Iris pigment epithelial cell (primary cell): ENCODE measurements around the gene S100Z.
"Not testable (repeated sequence)": the region's sequence is repeated elsewhere in the genome, so short reads cannot be mapped to it uniquely, and the experiment has no call there.

Experiments used
- DNase-seq: peaks from one replicate; pipeline ENCODE4 v3.0.0-alpha.2; 2011; ENCODE audit warnings: low read depth

S100Z gene

DNA sequence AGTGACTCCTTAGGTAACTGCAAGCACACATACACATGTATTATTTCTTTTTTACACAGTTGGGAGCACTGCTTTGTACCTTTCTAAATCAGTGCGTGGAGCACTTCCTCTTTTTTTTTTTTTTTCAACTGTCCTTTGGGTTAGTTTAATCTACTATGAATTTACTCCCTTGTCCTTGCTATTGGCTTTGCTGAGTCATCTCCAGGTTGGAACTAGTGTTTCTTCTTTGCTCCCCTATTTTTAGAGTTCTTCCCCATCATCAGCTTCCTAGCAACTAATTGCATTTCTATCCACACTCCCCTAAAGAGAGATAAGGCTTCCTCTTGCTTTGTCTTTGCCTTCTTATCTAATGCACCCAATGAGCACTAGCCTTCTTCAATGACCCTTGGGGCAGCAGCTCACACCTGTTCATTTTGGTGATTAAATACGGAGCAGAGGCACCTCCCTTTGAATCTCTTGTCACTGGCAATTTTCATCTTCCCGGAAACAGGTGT is 24.3 kb downstream of the S100Z start:
- no peak for DNase-seq

DNA sequence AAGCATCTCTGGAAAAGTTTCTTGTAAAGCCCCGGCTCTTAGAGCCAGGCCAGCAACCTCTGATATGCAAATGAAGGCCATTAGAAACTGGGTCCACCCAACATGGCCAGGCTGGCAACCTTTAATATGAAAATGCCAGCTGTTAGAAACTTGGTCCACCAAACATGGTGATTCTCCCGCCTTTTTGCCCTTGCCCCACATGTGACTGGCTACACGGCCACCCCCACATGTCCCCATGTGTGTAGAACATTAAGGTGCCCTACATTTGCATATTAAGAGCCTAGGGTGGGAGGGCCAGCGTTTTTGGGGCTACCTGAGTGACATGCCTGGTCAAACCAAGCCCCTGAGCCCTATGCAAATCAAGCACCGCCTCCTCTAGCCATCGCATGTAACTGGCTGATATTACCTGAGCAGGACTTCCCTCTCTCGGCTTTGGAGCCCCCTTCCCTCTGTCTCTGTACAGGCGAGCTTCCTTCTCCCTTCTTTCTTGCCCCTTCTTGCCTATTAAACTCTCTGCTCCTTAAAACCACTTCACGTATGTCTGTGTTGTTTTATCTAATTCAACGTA is 39.0 kb downstream of the S100Z start:
- DNase-seq, result no peak

DNA sequence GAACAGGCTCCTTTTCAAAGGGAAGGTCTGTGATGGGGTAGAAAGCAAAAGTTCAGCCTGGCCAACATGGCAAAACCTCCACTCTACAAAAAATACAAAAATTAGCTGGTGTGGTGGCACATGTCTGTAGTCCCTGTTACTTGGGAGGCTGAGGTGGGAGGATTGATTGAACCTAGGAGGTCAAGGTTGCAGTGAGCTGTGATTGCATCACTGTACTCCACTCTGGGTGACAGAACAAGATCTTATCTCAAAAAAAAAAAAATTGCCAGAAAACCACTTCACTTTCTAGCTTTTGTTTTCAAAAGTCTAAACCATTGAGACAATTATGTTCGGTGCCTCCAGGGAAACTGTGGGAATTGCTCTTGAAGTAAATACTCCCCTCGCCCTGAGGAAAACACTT is 43.5 kb downstream of the S100Z start:
- DNase-seq, result no peak

GRCh38 chr5:76896196-76896595 is 46.4 kb downstream of the S100Z start:
- no peak for DNase-seq

DNA sequence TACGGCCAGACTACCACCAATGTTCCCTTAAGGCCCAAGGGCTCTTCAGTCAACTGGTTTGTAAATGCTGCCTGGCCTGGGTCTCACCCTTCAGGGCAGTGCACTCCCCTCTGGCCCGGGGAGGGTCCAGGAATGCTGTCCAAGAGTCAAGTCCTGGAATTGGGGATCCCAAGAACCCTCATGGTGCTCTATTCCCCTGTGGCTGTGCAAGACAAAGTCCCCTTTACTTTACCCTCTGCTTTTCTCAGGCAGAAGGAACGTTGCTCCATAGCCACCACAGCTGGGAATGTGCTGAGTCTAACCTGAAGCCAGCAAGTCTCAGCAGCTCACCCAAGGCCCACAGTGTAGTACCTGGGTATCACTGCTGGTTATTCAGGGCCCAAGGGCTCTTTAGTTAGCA is 51.7 kb downstream of the S100Z start:
- DNase-seq, result no peak

- no peak for DNase-seq
These were observed 58.4 kb downstream of the S100Z start for GRCh38 chr5:76908166-76908565.

DNA sequence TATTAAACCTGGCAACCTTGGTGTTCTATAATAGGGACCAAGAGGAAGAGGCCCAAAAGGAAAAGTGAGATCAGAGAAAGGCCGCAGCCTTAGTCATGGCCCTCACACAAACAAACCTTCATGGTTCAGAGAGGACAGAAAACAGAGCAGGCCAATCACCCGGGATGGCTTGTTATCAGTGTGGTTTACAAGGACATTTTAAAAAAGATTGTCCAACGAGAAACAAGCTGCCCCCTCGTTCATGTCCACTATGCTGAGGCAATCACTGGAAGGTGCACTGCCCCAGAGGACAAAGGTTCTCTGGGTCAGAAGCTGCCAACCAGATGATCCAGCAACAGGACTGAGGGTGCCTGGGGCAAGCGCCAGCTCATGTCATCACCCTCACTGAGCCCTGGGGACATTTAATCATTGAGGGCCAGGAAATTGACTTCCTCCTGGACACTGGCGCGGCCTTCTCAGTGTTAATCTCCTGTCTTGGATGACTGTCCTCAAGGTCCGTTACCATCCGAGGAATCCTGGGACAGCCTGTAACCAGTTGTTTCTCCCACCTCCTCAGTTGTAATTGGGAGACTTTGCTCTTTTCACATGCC is 60.6 kb downstream of the S100Z start:
- not testable (repeated sequence) for DNase-seq

DNA sequence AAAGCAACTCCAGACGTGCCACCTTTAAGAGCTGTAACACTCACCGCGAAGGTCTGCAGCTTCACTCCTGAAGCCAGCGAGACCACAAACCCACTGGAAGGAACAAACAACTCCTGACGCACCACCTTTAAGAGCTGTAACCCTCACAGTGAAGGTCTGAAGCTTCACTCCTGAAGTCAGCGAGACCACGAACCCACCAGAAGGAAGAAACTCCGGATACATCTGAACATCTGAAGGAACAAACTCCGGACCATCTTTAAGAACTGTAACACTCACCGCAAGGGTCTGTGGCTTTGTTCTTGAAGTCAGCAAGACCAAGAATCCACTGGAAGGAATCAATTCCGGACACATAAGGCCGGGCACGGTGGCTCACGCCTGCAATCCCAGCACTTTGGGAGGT is 64.9 kb downstream of the S100Z start:
- DNase-seq, result not testable (repeated sequence)

GRCh38 chr5:76918539-76918938 is 68.7 kb downstream of the S100Z start:
- DNase-seq, result no peak

GRCh38 chr5:76920491-76920890 is 70.7 kb downstream of the S100Z start:
- no peak for DNase-seq

- DNase-seq, result peak; percentile 57
These were observed 76.7 kb downstream of the S100Z start for GRCh38 chr5:76926329-76927105.

DNA sequence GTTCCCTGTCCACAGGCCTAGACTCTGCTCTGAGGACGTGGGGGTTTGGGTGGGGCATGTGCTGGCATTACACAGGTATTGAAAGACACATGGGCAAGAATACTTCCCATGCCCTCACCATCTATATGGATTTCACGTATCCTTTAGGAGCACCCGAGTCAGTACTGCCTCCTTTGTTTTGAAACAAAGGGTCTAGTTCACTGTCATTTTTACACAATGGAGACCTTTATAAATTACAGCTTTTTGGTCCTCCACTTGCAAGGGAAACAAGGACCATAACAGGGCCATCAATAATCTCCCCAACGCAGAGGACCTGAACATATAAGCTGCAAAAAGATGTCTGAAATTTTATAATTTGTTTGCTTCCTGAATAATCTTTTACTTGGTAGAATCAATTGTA is 78.1 kb downstream of the S100Z start:
- DNase-seq, result no peak

DNA sequence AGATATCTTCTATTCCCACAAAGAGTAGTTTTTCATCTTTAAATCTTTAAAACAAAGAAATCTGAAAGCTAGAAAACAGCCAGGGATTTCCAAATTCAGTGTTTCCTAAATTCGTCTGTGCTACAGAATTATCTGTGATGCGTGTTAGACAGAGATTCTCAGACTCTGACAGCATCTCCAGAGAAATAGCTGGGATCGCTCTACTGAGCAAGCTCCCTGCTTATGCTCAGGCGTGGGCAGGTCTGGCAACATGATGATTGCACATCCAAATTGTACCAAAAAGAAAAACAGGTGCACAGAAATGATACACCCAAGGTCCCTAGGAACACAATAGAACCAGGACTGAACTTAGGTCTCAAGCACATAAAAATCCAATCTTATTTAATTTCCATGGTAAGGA is 80.3 kb downstream of the S100Z start:
- no peak for DNase-seq

GRCh38 chr5:76938177-76938576 is 88.4 kb downstream of the S100Z start:
- DNase-seq, result no peak

GRCh38 chr5:76941000-76941399 is 91.2 kb downstream of the S100Z start:
- peak; percentile 3 for DNase-seq

GRCh38 chr5:76941442-76941841 is 91.6 kb downstream of the S100Z start:
- peak; percentile 14 for DNase-seq

DNA sequence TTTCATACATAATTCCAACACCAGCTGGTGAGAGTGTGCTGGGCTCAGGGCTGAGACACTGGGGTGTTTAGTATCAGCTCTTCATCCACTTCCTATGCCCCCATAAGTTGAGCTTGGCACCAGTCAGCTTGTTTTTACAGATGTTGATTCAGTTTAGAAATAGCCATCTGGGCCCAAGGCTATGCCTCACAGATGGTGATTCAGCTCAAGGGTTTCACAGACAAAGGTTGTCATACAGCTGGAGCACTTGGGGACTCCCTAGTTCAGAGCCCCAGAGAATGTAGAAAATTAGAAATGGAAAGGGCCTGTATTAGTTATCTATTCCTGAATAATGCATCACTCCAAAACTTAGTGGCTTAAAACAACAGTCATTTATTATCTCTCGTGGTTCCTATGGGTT is 92.8 kb downstream of the S100Z start:
- DNase-seq, result peak; percentile 44

- no peak for DNase-seq
These were observed 93.2 kb downstream of the S100Z start for GRCh38 chr5:76943006-76943405.

DNA sequence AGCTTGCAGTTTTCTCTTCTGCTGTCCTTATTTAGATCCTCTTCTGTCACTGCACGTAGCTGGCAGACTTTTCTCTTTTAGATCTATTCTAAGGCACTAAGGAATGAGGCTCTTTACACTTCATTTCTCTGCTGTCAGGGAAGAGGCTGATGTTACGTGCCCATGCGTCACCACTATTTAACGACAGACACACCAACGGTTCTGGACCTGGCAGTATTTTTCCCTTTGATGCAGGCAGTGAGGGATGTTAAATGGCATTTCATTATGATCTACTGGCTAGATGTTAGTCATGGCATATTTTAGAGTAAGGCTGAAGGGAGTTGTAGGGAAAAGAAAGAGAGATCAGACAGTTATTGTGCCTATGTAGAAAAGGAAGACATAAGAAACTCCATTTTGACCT is 94.8 kb downstream of the S100Z start:
- no peak for DNase-seq

DNA sequence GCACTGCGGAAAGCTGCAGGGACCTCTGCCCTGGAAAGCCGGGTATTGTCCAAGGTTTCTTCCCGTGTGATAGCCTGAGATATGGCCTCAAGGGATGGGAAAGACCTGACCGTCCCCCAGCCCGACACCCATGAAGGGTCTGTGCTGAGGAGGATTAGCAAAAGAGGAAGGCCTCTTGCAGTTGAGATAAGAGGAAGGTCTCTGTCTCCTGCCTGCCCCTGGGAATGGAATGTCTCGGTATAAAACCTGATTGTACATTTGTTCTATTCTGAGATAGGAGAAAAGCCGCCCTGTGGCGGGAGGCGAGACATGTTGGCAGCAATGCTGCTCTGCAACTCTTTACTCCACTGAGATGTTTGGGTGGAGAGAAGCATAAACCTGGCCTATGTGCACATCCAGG is 95.4 kb downstream of the S100Z start:
- DNase-seq, result not testable (repeated sequence)

GRCh38 chr5:76946090-76946489 is 96.3 kb downstream of the S100Z start:
- DNase-seq, result no peak

GRCh38 chr5:76947082-76947503 is 97.3 kb downstream of the S100Z start:
- no peak for DNase-seq

GRCh38 chr5:76952795-76953536 is 103.2 kb downstream of the S100Z start, which contains the start of gene CRHBP:
TSS of gene CRHBP (plus strand) at chr5:76953045. CDS start at chr5:76953135, 90 bp downstream.
- DNase-seq, result no peak
